ENCODE data around the gene CDKN1B. TPM values are rescaled to one million over a fixed set of nuclear protein-coding genes. Genes with fewer than 3 reads are reported as not detected.

CDKN1B gene
- total RNA-seq, 3 donors from 2014 or later = 46.7 to 71.1 (median 53.0) TPM

DNA sequence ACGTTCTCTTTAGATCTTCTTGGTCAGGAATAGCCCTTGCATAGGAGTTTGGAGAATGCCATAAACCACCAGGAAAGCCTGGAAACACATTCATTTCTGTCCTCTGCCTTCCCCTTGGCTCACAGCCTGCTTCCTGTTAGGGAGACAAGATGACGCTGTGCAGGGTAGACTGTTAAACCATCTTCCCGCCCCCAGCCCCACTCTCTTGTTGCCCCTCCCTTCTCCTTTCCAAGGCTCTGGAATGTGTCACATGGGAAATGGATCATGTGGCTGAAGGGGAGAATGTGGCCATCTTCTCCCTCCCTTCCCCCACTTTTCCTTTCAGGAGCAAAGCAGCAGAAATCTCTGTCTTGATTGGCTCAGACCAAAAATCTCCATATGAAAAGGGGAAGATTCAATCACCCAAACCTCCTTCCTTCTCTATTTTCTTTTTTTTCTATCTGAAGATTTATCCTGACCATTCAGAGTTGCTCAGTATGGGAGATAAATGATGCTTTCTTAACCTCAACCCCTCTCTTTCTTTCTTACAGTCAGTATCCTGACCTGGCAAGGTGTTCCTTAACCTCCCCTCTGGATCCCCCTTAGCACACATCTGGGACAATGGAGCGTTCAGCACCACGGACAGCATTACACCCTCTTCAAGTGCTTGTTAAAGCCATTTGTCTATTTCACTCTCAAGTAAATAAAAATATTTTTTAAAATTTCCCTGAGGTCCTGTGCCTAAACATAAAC is 32.6 kb upstream of the CDKN1B start:
- Histone ChIP-seq H3K4me1 (ENCODE audit: low read depth) (no peaks in the 10 kb centered on the region), H3K36me3 (ENCODE audit: low read depth) (no peaks in the 10 kb centered on the region), H3K9me3 (no peaks in the 10 kb centered on the region), H3K4me3 (no peak overlapping the region)
- intact Hi-C loops (cut with DNase I, micrococcal nuclease) = no loop called here
- DNase-seq = peak in 2 of 3 donors; percentile 36 to 65
- TF ChIP-seq, protein P1, sequence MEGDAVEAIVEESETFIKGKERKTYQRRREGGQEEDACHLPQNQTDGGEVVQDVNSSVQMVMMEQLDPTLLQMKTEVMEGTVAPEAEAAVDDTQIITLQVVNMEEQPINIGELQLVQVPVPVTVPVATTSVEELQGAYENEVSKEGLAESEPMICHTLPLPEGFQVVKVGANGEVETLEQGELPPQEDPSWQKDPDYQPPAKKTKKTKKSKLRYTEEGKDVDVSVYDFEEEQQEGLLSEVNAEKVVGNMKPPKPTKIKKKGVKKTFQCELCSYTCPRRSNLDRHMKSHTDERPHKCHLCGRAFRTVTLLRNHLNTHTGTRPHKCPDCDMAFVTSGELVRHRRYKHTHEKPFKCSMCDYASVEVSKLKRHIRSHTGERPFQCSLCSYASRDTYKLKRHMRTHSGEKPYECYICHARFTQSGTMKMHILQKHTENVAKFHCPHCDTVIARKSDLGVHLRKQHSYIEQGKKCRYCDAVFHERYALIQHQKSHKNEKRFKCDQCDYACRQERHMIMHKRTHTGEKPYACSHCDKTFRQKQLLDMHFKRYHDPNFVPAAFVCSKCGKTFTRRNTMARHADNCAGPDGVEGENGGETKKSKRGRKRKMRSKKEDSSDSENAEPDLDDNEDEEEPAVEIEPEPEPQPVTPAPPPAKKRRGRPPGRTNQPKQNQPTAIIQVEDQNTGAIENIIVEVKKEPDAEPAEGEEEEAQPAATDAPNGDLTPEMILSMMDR (IDR thresholded peaks at IDR 0.05) = no peak
- ATAC-seq = no peak

DNA sequence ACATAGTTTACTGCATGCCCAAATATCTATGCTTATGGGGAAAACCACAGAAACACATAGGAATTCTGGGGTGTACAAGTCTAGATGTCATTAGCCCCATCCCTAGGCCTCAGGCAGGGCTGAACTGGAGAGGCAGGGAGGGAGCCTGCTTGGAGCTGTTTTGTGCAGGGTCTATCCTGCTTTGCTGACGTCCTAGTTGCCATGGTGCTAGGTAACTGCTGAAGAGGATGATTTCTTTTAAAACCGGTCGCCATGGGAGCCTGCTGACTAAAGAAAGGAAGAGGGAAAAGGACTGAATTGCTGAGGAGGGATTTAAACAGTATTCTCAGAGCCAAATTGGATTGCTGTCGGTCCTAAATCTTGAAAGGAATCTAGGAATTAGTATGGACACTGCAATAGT is 31.9 kb upstream of the CDKN1B start:
- TF ChIP-seq, protein P1 (IDR thresholded peaks at IDR 0.05) = no peak
- H3K9me3 ChIP-seq = no peaks in the 10 kb centered on the region
- no peak for ATAC-seq
- DNase-seq = no peak
- H3K4me3 ChIP-seq = no peak overlapping the region
- no peaks in the 10 kb centered on the region for H3K4me1 ChIP-seq (ENCODE audit: low read depth)
- intact Hi-C loops (cut with DNase I, micrococcal nuclease) = no loop called here
- H3K36me3 ChIP-seq (ENCODE audit: low read depth) = no peaks in the 10 kb centered on the region

DNA sequence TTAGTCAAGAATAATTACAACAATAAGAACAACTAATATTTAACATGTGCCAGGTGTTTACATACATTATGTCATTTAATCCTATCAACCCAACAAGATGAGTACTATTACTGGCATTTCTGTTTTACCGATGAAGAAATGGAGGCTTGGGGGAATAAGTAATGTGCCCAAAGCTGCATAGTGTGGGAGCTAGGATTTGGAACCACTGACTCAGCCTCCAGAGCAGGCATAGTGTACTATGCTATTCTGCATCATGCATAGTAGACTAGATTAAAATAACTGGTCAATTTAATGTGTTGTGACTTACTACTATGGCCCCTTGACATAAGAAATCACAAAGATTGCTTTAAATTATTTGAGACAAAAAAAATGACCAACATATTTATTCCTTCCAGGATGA is 30.7 kb upstream of the CDKN1B start:
- DNase-seq (no peak), ATAC-seq (no peak)
- Histone ChIP-seq H3K4me1 (ENCODE audit: low read depth) (no peaks in the 10 kb centered on the region), H3K9me3 (no peaks in the 10 kb centered on the region), H3K4me3 (no peak overlapping the region), H3K36me3 (ENCODE audit: low read depth) (no peaks in the 10 kb centered on the region)
- TF ChIP-seq, protein P1 (IDR thresholded peaks at IDR 0.05) = no peak
- intact Hi-C loops (cut with DNase I, micrococcal nuclease) = no loop called here

DNA sequence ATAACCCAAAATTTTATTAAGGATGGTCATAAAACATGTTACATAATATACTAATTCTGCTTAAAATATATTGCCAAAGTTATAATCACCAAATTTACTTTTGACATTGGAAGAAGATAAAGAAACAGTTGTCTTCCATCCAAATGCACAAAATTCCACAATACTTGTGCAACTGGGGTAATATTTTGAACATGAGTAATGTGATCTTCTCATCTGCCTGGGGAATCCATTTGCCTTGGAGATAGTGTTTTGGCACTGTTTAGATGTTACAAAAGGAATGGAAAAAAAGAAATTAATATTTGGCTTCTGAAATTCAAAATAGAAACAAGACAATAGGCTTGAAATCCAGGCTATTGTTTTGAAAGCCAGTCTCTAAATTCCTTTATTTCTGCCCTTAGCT is 30.2 kb upstream of the CDKN1B start:
- TF ChIP-seq, protein P1 (IDR thresholded peaks at IDR 0.05) = no peak
- intact Hi-C loops (cut with DNase I, micrococcal nuclease) = no loop called here
- H3K4me1 ChIP-seq (ENCODE audit: low read depth) = no peaks in the 10 kb centered on the region
- no peak overlapping the region for H3K4me3 ChIP-seq
- DNase-seq (no peak), ATAC-seq (no peak)
- no peaks in the 10 kb centered on the region for H3K36me3 ChIP-seq (ENCODE audit: low read depth)
- no peaks in the 10 kb centered on the region for H3K9me3 ChIP-seq

DNA sequence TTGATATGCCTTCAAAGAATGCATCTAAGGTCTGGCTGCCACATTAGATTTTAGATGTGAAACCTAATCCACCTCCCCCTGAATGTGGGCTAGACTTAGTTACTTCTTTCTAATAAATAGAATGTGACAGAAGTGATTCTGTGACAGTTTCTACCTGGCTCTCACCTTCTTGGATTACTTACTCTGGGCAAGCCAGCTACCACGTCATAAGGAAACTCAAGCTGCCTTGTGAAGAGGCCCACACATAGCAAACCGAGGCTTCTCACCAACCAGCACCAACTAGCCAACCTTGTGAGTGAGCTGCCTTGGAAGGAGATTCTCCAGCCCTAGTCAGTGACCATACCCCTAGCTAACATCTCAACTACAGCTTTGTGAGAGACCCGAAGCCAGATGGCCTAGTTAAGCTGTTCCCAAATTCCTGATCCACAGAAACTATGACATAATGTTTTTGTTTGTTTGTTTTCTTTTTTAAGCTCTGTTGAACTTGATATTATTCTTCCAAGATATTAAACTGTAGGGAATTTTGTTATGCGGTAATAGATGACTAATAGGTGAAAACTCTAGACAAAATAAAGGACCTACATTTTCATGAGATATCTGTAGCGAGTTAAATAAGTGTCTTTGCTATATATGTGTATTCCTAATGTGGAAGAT is 27.4 kb upstream of the CDKN1B start:
- intact Hi-C loops (cut with DNase I, micrococcal nuclease) = loop anchor here in 1 of 2 donors (10.0 kb wide), 1 partner anchor 315 kb away; no protein-coding TSS in a partner anchor
- no peak overlapping the region for H3K4me3 ChIP-seq
- no peaks in the 10 kb centered on the region for H3K4me1 ChIP-seq (ENCODE audit: low read depth)
- H3K36me3 ChIP-seq (ENCODE audit: low read depth) = no peaks in the 10 kb centered on the region
- H3K9me3 ChIP-seq = no peaks in the 10 kb centered on the region
- ATAC-seq (no peak), DNase-seq (no peak)
- TF ChIP-seq, protein P1 (IDR thresholded peaks at IDR 0.05) = no peak
